ENCODE data around the gene KLHL33.

- no peak for TF ChIP-seq CTCF (IDR thresholded peaks at IDR 0.05; ENCODE audit: low read length)
- no peak for TF ChIP-seq EZH2 (optimal IDR thresholded peaks at IDR 0.05; ENCODE audit: low read depth, low read length)
- TF ChIP-seq EZH2phosphoT487 (IDR thresholded peaks at IDR 0.05; ENCODE audit: low read length) = no peak
These were observed 52.9 kb downstream of the KLHL33 start for GRCh38 chr14:20383032-20383431.

All from MM.1S (cell line).